Measurements from ENCODE around the gene PAX5. TPM values are rescaled to one million over a fixed set of nuclear protein-coding genes. Genes with fewer than 3 reads are reported as not detected.

The PAX5 gene
- total and polyA plus RNA-seq, 5 donors: 0.03 TPM; not detected in 4

- intact Hi-C loops (cut with DNase I): no loop called here
- no peak for DNase-seq
- no peak overlapping the region for H3K27ac ChIP-seq (ENCODE audit: low read length)
- no peaks in the 10 kb centered on the region for H3K27me3 ChIP-seq (ENCODE audit: control insufficient read depth, insufficient read depth)
- H3K9me3 ChIP-seq (ENCODE audit: control insufficient read depth, low read length): no peaks in the 10 kb centered on the region
- no peak overlapping the region for H3K4me3 ChIP-seq (ENCODE audit: low read length)
- 2% methylated on average over 23 of the region's 23 CpGs for WGBS
- no peak for ATAC-seq
- no peaks in the 10 kb centered on the region for H3K4me1 ChIP-seq (ENCODE audit: control insufficient read depth, insufficient read depth, low read length)
Measured at GRCh38 chr9:37029304-37029775, 4.7 kb downstream of the PAX5 start.

DNA sequence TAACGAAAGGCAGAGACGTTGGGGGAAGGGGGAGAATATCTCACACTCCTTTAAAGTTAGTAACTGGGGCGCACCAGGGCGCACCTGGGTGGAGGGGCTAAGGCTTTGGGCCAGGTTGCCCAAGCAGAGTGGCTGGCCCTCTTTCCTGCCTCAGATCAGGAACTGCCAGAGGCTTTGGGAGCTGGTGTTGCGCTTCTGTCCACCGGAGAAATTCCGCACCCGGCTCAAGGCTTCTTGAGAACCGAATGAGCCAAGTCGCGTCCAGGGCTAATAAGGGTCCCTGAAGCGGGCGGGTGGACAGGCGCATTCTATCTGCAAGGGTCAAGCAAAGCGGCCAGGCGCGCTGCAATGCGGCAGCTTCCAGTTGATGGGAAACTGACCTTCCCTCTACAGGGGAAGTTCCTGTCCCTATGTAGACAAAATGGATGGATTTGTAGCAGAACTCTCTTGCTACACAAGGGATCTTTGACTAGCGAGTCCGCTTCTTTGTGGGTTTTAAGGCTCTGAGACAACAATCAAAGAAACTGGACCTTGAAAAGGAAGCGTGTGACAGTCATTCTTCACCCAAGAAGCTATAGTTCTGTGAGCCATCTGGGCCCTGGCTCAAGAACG, 5.5 kb downstream of the PAX5 start:
- Histone ChIP-seq H3K4me1 (ENCODE audit: control insufficient read depth, insufficient read depth, low read length) (no peaks in the 10 kb centered on the region), H3K9me3 (ENCODE audit: control insufficient read depth, low read length) (no peaks in the 10 kb centered on the region), H3K4me3 (ENCODE audit: low read length) (no peak overlapping the region), H3K27ac (ENCODE audit: low read length) (no peak overlapping the region), H3K27me3 (ENCODE audit: control insufficient read depth, insufficient read depth) (no peaks in the 10 kb centered on the region)
- ATAC-seq (no peak), DNase-seq (no peak)
- WGBS: 9% methylated on average over 22 of the region's 22 CpGs
- intact Hi-C loops (cut with DNase I): no loop called here

GRCh38 chr9:37027582-37028419, 6.3 kb downstream of the PAX5 start:
- 2% methylated on average over 58 of the region's 58 CpGs for whole genome bisulfite sequencing
- ATAC-seq (peak; percentile 95), DNase-seq (peak; percentile 87 to 93 (median 93))
- H3K9me3 ChIP-seq (ENCODE audit: control insufficient read depth, low read length): no peaks in the 10 kb centered on the region
- H3K4me1 ChIP-seq (ENCODE audit: control insufficient read depth, insufficient read depth, low read length): no peaks in the 10 kb centered on the region
- no peak overlapping the region for H3K27ac ChIP-seq (ENCODE audit: low read length)
- peak overlapping the region; percentile 18 for H3K4me3 ChIP-seq (ENCODE audit: low read length)
- no peaks in the 10 kb centered on the region for H3K27me3 ChIP-seq (ENCODE audit: control insufficient read depth, insufficient read depth)
- intact Hi-C loops (cut with DNase I): no loop called here

DNA sequence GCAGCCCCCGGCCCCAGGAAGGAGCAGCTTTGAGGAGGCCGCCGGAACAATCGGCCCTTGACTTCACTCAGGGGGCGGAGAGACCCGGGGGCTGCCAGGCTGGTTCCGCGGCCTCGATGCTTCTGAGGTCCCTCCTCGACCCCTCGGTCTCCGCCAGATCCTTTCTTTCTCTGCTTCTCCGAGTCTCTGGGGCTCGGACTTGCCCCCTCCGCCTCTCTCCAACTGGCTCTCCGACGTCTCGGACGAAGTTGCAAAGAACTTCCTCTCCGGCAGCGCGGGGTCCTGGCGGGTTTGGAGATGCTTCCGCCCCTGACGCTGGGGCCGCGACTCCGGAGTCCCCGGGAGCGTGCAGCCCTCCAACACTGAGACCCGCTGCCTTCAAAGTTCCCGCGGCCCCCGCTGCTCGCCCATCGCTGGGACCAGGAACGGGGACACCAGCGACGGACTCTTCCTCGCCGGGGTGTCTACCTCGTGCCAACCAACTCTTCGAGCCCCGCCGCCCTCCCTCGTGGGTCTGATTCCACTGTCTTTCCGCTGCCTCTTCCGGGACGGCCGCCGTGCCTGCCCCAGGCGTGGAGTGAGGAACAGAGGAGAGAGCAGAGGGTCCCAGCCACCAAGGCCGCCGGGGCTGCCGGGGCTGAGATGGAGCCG, 7.0 kb downstream of the PAX5 start:
- H3K27ac ChIP-seq (ENCODE audit: low read length): no peak overlapping the region
- 2% methylated on average over 56 of the region's 56 CpGs for WGBS
- no peaks in the 10 kb centered on the region for H3K4me1 ChIP-seq (ENCODE audit: control insufficient read depth, insufficient read depth, low read length)
- no peak overlapping the region for H3K4me3 ChIP-seq (ENCODE audit: low read length)
- H3K9me3 ChIP-seq (ENCODE audit: control insufficient read depth, low read length): no peaks in the 10 kb centered on the region
- DNase-seq (no peak), ATAC-seq (no peak)
- H3K27me3 ChIP-seq (ENCODE audit: control insufficient read depth, insufficient read depth): peaks cover 2% of the 10 kb centered on the region
- intact Hi-C loops (cut with DNase I): no loop called here

DNA sequence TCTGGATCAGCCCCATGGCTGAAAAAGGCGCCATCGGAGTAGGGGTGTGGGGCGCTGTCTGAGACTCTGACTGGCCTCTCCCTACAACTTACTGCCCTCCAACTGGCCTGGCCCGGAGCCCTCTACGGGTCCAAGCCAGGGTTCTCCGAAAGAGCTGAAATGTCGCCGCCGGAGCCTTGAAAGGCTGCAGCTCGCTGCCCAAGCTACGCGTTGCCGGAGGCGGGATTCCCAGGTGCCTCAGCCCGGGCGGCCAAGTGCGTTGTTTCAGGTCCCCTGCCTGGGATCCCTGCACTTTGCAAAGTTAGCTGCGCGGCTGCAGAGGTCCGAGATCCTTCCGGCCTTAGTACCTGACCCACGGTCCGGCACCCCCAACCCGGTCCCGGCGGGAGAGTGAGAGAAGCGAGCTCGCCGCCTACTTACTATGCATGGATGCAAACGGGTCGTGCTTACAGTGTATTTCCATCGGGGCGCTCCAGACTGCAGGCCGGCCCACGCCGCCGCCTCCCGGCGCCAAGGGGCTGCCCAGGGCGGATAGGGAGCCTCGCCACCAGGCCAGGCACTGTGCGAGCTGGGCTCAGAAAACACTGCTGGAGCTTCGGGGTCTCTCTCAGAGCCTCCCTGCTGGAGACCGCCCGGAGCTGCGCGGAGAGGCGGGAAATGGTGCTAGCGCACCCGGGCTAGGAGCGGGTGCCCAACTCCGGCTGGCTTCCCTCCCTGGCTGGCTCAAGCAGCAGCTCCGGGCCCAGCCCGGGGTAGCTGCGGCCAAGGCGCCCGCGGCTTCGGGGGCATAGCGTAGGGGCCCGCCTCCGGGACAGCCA, 7.7 kb downstream of the PAX5 start:
- DNase-seq (peak in 1 of 3 donors; percentile 53), ATAC-seq (no peak)
- 2% methylated on average over 62 of the region's 62 CpGs for WGBS
- Histone ChIP-seq H3K4me3 (ENCODE audit: low read length) (peak overlapping the region; percentile 11), H3K27me3 (ENCODE audit: control insufficient read depth, insufficient read depth) (peaks cover 2% of the 10 kb centered on the region), H3K27ac (ENCODE audit: low read length) (no peak overlapping the region), H3K9me3 (ENCODE audit: control insufficient read depth, low read length) (no peaks in the 10 kb centered on the region), H3K4me1 (ENCODE audit: control insufficient read depth, insufficient read depth, low read length) (no peaks in the 10 kb centered on the region)
- intact Hi-C loops (cut with DNase I): no loop called here

GRCh38 chr9:37025823-37026112, 8.3 kb downstream of the PAX5 start:
- no peak overlapping the region for H3K27ac ChIP-seq (ENCODE audit: low read length)
- peaks cover 2% of the 10 kb centered on the region for H3K27me3 ChIP-seq (ENCODE audit: control insufficient read depth, insufficient read depth)
- H3K9me3 ChIP-seq (ENCODE audit: control insufficient read depth, low read length): no peaks in the 10 kb centered on the region
- intact Hi-C loops (cut with DNase I): no loop called here
- H3K4me3 ChIP-seq (ENCODE audit: low read length): peak overlapping the region; percentile 11
- H3K4me1 ChIP-seq (ENCODE audit: control insufficient read depth, insufficient read depth, low read length): no peaks in the 10 kb centered on the region
- 3% methylated on average over 9 of the region's 9 CpGs for WGBS
- ATAC-seq (no peak), DNase-seq (no peak)

- WGBS: 5% methylated on average over 36 of the region's 36 CpGs
- H3K4me1 ChIP-seq (ENCODE audit: control insufficient read depth, insufficient read depth, low read length): no peaks in the 10 kb centered on the region
- peak overlapping the region; percentile 11 for H3K4me3 ChIP-seq (ENCODE audit: low read length)
- no peaks in the 10 kb centered on the region for H3K9me3 ChIP-seq (ENCODE audit: control insufficient read depth, low read length)
- ATAC-seq (no peak), DNase-seq (no peak)
- intact Hi-C loops (cut with DNase I): no loop called here
- peaks cover 2% of the 10 kb centered on the region for H3K27me3 ChIP-seq (ENCODE audit: control insufficient read depth, insufficient read depth)
- H3K27ac ChIP-seq (ENCODE audit: low read length): no peak overlapping the region
Measured at GRCh38 chr9:37025071-37025822, 8.8 kb downstream of the PAX5 start.

GRCh38 chr9:37017546-37017945, 16.5 kb downstream of the PAX5 start:
- no peak for ATAC-seq
- Histone ChIP-seq H3K4me3 (ENCODE audit: low read length) (no peak overlapping the region), H3K9me3 (ENCODE audit: control insufficient read depth, low read length) (no peaks in the 10 kb centered on the region), H3K4me1 (ENCODE audit: control insufficient read depth, insufficient read depth, low read length) (no peaks in the 10 kb centered on the region), H3K27ac (ENCODE audit: low read length) (no peak overlapping the region), H3K27me3 (ENCODE audit: control insufficient read depth, insufficient read depth) (peaks cover 5% of the 10 kb centered on the region)
- DNase-seq: no peak
- WGBS: 86% methylated on average over 8 of the region's 8 CpGs
- intact Hi-C loops (cut with DNase I): no loop called here

- WGBS: 59% methylated on average over 3 of the region's 3 CpGs
- peaks cover 2% of the 10 kb centered on the region for H3K27me3 ChIP-seq (ENCODE audit: control insufficient read depth, insufficient read depth)
- no peak overlapping the region for H3K27ac ChIP-seq (ENCODE audit: low read length)
- intact Hi-C loops (cut with DNase I): no loop called here
- no peaks in the 10 kb centered on the region for H3K9me3 ChIP-seq (ENCODE audit: control insufficient read depth, low read length)
- no peak overlapping the region for H3K4me3 ChIP-seq (ENCODE audit: low read length)
- no peak for ATAC-seq
- no peaks in the 10 kb centered on the region for H3K4me1 ChIP-seq (ENCODE audit: control insufficient read depth, insufficient read depth, low read length)
- DNase-seq: no peak
Measured at GRCh38 chr9:37011530-37011929, 22.5 kb downstream of the PAX5 start.

DNA sequence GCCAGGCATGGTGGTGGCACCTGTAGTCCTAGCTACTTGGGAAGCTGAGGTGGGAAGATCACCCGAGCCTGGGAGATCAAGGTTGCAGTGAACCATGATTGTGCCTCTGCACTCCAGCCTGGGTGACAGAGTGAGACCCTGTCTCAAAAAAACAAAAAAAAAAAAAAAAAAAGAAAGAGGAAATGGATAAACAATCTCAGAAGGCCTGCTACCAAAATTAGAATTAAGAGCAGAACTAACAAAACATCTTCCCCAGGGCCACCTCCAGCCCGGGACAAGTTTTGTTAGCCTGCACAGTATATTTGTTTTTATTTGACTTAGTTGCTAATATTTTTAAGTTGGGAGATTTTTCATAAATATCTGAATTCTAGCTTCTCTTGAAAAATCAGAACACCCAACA, 23.1 kb downstream of the PAX5 start:
- Histone ChIP-seq H3K27ac (ENCODE audit: low read length) (no peak overlapping the region), H3K9me3 (ENCODE audit: control insufficient read depth, low read length) (no peaks in the 10 kb centered on the region), H3K4me3 (ENCODE audit: low read length) (no peak overlapping the region), H3K27me3 (ENCODE audit: control insufficient read depth, insufficient read depth) (peaks cover 2% of the 10 kb centered on the region), H3K4me1 (ENCODE audit: control insufficient read depth, insufficient read depth, low read length) (no peaks in the 10 kb centered on the region)
- DNase-seq: no peak
- ATAC-seq: no peak
- WGBS: 66% methylated on average over 2 of the region's 2 CpGs
- intact Hi-C loops (cut with DNase I): no loop called here
